Occipital lobe (tissue), 2 donors: ENCODE measurements around the gene ASAP2. TPM values are rescaled to one million over a fixed set of nuclear protein-coding genes. Genes with fewer than 3 reads are reported as not detected.
"Not testable (repeated sequence)": the region's sequence is repeated elsewhere in the genome, so short reads cannot be mapped to it uniquely, and the experiment has no call there.

Source experiments
- DNase-seq: peaks from one replicate; lab custom pipeline; 2025; lab: John Stamatoyannopoulos, UW
- total RNA-seq: library from RNA; depleted of rRNA; stranded (reverse); fragments of >200 nt; gene quantifications from one replicate; pipeline ENCODE4 v1.2.3, GENCODE V29; 2014

The ASAP2 gene
- total RNA-seq, 1 donor from 2014 or later, result 31.0 TPM

DNA sequence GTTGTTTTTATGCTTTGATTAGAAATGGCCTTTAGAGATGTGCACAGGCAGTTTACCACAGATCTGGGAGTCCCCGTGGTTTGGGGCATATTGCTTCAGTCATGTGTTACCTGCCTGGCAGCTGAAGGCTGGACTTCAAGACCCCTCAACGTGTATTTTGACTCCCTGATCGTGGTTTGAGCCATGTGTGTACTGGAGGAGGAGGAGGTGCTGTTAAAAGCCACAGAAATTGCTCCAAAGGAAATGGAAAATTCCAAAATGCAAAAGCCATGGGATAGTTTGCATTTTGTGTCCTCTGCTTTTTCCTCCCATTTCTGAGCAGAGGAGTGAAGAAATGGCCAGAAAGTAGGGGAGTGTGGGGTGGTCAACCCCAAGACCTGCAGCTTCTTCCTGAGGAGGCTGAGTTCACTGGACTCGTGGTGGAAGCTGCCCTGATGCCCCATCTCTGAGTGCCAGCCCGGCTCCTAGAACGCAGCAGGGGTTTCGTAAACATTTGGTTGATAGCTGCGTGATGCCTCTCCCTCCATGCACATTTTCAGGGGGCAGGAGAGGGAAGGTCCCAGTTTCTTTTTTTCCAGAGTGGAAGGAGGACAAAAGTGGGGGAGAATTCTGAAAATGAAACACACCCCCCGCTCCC lies 171.0 kb downstream of the ASAP2 start:
- no peak for DNase-seq

DNA sequence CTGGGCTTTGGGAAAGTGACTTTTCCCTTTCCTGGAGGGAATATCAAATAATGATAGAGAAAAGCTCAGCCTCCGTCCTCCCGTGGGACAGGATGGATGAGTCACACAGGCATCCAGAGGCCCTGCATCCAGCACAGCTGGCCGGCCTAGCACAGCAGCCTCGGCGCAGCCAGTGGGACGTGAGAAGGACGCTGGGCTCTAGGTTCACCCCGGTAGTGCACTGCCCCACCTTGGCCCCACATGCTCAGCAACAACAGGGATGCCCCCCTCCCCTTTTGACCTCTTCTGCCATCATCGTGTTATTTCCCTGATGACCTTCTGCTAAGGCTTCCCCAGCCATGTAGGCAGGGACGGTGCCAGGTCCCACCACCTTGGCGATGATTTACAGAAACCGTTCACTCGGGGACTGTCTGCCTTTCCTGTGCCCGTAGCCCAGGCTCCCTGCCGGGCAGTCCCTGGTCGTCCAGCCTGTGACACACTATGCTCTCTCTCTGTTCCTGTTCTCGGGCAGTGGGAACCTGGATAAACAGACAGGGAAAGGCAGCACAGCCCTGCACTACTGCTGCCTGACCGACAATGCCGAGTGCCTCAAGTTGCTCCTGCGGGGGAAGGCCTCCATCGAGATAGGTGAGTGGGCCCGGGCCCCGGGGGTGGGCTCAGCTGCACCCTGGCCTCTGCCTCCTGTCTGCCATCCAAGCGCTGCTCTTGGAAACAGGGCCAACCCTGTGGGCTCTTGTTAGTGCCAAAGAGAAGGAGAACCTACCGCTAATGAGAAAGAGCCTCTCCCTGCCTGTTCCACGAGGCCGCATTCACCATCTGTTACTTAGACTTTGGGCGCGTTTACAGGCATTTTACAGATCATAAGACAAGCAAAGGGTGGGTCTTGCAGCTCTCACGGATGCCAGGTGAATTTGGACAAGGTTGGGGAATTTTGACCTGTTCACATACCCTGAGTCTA lies 172.1 kb downstream of the ASAP2 start:
- no peak for DNase-seq

DNA sequence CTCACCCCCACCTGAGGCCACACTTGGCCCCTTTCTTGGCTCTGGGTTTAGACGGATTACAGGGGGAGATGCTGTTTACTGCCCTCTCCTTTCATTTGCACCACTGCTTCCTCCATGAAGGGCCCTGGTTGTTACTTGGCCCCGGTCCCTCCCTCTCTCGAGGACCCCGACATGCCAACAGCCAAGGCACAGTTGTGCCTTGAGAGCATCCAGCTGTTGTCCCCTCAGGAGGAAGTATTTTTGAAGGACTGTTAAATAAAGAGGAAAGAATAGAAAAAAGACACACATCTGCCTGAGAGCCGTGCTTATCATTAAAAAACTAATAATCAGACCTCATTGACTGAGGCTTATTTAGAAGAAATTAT lies 172.8 kb downstream of the ASAP2 start:
- no peak for DNase-seq

DNA sequence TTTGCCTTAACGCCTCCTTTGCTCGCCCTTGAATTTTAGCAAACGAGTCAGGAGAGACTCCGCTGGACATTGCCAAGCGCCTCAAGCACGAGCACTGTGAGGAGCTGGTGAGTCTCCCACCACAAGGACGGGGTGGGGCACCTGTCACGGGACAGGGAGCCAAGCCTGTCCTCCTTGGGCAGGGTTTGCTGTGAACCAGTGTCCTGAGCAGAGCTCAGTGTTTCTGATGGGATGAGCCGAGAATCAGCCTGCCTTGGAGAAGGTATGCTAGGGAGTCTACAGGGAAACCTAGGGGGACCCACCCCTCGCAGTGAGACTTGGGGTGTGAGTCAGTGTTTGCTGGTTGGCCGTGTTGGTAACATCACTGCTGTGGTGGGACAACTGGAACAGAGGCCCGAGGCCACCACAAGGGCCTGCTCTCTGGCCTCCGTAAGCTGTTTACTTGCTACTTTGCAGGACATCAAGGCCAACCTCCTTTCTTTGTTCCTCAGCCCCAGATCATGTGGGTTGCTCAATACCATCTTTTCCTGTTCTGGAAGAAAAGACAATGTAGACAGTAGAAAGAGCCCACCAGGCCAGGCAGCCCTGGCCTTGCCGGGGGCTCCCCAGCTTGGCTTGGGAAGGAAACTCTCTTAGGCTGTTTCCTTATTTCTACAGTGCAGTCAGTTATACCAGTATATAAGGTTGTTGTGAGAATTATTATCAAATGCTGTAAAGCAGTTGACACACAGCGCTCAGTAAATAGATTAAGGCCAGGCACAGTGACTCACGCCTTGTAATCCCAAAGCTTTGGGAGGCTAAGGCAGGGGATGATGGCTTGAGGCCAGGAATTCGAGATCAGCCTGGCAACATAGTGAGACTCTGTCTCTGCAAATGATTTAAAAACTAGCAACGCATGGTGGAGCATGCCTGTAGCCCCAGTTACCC lies 174.4 kb downstream of the ASAP2 start:
- DNase-seq, result no peak

DNA sequence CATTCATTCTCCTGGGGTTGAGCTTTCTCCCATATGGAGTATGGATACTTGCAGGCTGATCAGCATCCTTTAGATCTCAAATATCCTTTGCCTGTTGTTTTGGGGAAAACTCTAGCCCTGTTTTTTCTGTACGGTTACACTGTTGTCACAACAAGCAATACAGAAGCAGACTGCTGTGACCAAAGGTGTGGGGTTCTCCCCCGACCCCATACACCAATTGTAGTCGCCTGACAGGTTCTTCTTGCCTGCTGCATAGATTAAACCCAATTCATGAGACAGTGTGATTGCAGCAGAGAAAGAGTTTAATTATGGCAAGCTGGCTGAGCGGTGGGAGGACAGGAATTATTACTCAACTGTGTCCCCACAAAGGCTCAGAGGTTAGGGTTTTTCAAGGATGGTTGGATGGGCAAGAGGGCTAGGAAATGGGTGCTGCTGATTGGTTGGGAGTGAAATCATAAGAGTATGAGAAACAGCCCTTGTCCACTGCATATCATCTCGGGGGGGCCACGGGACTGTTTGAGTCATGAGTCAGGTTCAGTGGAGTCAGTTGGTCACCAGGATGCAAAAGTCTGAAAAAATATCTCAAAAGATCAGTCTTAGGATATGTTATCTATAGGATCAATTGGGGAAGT lies 176.1 kb downstream of the ASAP2 start:
- no peak for DNase-seq

DNA sequence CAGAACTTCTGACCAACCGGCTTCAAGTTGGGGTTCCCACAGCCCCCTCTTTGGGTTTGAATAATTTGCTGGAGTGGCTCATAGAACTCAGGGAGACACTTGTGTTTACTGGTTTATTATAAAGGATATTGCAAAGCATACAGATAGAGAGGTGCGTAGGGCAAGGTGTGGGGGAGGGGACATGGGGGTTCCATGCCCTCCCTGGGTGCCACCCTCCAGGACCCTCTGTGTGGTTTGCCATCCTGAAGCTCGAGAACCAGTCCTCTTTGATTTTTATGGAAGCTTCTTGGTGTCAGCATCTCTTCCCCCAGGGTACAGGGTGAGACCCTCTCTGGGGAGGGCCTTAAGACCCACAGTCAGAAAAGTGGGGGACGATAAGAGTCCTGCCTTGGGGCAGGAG lies 177.9 kb downstream of the ASAP2 start:
- DNase-seq, result no peak

DNA sequence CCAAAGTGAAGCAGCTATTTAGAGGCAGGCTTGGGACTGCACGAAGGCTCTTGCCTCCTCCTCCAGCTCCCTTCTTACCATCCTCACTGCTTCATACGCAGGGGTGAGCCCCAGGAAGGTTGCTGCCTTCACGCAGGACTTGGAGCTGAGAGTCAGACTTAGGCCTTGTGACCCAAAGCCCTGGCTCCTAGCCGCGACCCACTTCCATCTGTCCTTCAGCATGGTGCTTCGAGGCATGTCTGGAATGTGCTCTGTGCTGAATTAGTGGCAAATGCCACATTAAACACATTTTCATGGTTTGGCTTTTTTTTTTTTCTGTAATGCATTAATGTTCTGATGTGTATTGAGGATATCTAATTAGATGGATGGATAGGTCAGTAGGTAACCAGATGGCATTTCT lies 179.2 kb downstream of the ASAP2 start:
- DNase-seq, result no peak

DNA sequence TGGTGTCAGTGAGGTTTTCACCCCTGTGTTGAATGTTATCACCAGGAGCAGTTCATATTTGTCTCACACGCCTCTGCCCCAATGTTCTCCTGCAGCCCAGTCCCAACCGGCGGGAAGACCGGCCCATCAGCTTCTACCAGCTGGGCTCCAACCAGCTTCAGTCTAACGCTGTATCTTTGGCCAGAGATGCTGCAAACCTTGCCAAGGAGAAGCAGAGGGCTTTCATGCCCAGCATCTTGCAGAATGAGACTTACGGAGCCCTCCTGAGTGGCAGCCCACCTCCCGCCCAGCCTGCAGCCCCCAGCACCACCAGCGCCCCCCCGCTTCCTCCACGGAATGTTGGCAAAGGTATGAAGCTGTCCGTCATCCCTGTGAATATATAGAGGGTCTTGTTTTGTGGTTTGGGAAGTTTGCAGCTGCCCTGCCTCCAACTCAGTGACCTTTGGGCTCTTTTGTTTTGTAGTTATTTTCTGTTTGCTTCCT lies 181.6 kb downstream of the ASAP2 start:
- no peak for DNase-seq

DNA sequence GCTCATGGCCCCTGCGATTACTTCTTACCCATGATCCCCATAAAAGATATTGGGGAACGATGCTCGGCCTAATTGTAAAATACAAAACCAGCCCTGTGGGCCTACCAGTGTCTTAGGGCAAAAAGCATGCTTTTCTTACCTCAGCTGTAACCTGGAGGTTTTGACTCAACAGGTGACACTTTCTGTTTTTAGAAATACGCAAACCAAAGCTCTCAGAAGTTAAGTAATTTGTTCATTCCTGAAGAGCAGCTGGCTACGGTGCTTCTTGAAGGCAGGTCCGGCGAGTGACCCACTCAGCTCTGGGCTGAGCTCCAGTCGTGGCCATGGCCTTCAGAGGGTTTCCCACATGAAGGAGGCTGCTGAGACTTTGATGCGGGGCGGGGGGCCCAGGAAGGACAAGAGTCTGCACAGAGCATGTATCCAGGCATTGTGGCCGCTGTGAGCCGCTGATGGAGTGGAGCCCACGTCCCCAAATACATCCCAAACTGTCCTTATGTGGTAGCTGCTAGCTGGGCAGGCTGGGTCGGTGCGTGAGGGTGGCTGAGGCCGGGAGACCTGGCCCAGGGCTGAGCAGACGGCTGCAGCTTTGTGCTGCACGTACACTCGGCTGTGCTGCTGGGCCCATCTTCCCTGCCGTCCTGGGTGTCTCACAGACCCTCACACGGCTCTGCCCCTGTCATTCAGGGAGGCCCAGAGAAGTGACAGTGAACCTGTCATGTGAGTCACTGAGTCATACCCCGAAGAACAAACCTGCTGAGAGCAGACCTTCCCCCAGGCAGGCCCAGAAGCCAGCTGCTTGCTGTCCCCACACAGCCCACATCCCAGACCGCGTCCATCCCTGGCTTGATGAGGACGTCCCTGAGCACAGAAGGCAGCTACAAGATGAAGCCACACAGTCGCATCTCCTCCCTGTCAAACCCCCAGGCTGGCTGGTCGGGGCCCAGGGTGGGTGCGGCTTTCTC lies 182.6 kb downstream of the ASAP2 start:
- DNase-seq, result no peak

DNA sequence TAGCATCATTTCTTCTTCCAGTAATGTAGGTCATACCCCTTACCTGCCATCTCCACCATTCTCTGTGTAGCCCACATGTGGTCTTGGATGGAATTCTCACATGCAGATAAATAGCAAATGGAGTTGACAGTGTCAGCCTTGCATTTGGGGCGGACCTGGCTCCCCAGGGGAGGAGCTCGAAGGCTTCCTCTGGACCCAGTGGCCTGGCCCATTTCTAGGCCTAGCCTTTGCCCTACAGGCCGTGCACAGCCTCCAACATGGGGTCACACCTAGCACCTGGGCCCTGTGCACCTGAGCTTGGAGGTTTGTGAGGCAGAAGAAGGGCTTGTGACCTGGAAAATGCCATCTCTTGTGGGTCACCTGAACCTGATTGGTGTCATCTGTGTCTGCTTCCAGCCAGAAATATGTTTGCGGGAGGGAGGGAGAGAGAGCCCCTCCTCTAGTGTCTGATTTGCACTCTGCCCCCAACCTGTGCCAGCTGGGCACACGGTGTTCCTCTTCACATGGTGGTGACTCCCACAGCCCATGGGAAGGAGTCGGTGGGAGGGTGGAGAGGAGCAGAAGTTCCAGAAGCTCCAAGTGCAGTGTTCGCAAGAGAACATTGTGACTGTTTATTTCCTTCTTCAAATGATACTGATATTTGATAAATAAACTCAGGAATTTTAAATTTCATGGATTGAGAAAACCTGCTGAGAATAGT lies 183.7 kb downstream of the ASAP2 start:
- DNase-seq, result no peak

DNA sequence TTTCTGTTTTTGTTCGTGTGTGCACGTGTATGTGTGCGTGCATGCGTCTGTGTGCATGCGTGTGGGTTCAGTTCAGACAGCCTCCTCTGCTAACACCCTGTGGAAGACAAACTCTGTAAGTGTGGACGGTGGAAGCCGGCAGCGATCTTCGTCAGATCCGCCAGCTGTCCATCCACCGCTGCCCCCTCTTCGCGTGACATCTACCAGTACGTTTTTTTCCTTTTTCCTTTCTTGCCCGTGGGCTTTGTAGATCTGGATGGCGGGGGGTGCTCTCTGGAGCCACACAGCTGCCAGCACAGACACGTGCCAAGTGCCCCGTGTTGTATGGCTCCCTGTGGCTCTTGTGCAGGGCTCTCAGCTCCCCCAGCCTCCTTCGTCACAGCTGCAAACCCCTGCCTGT lies 184.4 kb downstream of the ASAP2 start:
- no peak for DNase-seq

DNA sequence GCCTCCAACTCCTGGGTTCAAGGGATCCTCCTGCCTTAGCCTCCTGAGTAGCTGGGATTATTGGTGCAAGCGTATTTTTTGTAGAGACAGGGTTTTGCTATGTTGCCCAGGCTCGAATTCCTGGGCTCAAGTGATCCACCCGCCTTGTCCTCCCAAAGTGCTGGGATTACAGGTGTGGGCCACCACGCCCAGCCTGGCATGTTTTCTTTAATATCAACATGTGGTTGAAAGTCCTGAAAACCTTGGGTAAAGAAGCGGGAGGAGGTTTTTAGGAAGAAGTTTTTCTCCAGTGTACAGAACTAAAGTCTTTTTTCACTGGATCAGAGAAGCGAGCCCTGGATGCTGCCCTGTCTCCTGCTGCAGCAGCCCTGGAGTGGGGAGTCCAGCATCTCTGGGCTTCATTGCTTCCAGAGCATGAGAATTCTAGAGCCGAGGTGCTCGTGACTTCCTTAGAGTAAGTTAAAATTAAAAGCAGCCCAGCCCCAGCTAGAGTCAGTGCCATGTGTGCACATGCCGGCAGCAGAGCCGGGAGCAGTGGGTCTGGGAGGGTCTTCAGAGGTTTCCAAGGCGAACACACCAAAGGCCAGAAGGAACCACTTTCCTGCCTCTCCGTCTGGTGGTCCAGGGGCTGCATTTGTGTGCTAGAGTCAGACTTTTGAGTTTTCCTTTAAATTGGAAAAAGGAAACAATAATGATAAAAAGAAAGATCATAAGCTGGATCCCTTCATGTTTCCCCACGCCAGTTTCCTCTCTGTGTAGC lies 185.5 kb downstream of the ASAP2 start:
- no peak for DNase-seq

DNA sequence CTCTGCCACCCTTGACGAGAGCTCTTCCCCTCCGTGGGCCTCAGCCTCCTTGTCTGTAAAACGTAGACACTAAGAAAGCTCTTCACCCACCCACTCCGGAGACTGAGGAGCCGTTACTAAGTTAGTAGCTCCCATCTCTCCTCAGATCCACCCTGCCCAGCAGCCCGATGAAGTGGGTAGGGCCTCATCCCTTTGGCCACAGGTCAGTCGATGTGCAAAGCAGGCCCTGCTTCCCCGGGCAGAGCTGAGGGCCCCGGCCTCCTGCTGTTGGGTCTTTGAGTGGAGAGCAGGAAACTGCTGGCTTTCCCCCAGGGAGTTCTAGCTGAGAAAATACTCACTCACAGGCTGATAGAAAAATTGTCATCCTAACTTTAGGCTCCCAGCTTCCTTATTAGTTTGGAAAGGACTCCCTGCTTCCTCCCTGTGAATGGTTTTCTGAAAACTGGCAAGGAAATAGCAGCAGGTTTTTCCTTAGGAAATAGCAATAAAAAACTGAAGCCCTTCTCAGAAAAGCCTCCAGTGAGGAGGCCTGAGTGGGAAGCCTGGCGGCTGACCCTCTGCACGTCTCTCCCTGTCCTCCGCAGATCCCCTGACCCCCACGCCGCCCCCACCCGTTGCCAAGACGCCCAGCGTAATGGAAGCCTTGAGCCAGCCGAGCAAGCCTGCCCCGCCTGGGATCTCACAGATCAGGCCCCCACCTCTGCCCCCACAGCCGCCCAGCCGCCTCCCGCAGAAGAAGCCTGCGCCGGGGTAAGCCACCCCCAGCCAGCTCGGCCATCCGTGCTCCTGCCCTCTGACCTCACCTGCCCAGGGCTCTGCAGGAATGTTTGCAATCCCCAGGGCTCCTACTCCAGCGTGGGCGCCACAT lies 186.5 kb downstream of the ASAP2 start:
- DNase-seq, result no peak

DNA sequence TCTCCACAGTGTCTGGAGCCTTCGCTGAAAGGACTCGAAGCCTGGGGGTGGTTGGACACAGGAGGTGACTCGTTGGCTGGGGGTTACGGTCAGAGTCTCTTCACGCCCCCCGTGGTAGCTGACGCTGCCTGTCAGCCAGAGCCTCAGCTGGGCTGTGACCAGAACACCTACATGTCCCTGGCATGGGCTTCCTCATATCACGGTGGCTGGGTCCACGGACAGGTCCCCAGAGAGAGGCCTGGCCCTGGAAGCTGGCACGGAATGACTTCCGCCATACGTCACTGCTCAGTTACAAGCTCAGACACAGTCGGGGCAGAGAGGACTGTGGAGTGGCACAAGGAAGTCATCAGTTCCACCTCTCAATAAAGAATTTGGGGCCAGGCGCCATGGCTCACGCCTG lies 188.2 kb downstream of the ASAP2 start:
- no peak for DNase-seq

DNA sequence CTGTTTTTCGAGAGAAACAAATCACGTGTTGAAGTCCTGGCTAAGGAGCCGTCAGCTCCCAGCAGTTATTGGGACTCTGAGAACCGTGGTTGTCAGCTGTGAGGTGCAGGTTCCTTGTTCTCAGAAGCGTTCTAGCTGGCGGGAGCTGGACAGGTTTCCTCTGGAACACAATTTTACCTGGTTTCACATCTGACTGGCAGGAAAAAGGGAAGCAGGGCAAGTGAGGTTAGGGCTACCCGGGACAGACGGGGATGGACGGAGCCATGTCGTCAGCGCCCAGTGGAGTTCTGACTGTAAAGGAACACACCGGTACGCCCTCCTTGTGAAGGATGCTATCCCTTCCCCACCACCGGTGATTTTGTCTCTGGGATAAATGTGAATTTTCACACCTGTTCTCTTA lies 190.6 kb downstream of the ASAP2 start:
- DNase-seq, result no peak

DNA sequence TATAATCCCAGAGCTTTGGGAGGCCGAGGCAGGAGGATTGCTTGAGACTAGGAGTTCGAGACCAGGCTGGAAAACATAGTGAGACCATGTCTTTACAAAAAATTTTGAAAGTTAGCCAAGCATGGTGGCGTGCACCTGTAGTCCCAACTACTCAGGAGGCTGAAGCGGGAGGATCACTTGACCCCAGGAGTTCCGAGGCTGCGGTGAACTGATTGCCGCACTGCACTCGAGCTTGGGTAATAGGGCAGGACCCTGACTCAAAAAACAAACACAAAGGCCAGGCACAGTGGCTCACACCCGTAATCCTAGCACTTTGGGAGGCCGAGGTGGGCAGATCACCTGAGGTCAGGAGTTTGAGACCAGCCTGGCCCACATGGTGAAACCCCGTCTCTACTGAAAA lies 191.6 kb downstream of the ASAP2 start:
- DNase-seq, result not testable (repeated sequence)

DNA sequence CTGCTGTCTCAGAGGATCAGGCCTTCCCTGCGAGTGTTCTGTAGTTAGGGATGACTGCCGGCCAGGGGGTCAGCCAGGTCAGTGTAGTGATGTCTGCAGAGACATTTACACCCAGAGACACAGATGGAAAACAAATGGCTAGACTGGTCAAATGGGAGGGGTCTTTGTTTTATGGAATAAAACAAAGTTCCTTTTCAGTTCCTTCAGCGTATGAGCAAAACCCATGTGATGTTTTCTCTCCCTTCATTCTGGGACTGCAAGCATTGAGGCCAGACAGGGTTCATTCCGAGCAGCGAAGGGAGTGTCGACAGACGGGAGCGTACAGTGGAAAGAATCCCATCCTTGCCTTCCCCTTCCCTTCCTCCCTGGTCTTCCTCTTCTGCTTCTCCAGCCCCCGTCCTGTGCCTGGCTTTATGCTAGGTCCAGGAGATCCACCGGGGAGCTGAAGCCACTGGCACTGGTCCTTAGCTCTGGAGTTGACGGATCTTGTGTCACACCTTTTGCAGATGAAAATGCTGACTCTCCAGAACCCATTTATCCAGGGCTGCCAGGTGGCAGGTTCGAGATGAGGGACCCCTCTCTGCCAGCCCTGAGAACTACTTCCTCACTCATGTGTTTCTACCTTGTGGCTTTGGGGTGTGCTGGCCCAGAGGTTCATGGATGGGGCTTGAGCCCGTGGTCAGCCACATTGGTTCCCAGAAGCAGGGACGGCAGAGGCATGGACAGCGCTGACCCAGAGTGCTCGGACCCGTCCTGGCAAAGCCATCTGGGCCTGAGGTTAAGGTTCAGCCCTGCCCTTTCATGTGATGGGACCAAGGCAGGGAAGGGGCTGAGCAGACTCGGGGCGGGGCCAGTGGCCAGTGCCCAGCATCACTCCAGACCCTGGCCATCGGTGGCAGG lies 192.5 kb downstream of the ASAP2 start:
- no peak for DNase-seq
